SU-DHL-6 (cell line): ENCODE data around the gene RPS3.

Experiments used
- EZH2phosphoT487 ChIP-seq: fragments of 200-600 bp; sonication (generic), shearing (Covaris generic); conservative IDR thresholded peaks from 2 replicates; pipeline ENCODE4 v1.6.1; 2018; ENCODE audit warnings: mild to moderate bottlenecking, antibody characterized with exemption, low read length, moderate library complexity, mixed read lengths
- TF ChIP-seq, protein P1 (sequence below): fragments of 200-600 bp; sonication (generic); IDR thresholded peaks from one replicate; pipeline ENCODE4 v1.5.1; 2017; ENCODE audit warnings: antibody characterized with exemption, mild to moderate bottlenecking, low read length, moderate library complexity; ENCODE audit not compliant: insufficient read depth, poor library complexity, severe bottlenecking

DNA sequence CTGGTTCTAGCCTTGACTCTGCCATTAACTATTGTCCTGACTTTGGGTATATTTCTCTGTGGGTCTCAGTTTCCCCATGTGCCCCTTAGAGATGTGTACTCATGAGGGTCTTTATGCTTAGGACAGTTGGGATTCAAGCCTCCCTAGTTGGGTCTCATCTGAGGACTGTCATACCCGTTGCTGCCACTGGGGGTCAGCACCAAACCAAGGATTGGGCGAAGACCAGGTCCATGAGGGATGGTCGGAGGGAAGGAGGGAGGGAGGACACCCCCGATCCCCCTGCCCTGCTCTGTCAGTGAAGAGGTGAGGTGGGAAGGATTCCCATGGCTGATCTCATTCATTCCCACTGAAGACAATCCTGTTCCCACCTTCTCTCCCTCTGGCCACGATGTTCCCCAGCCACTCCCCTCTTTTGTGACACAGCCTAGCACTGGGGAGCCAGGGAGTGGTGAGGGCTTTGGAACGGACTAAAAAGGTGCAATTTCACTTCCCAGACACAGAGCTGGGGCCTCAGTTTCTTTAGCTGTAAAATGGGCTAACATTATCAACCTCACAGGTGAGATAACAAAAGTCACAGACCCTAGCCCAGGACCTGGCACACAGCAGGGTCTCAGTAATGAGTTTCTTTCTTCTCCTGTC is 46.1 kb downstream of the RPS3 start:
- TF ChIP-seq, protein P1, sequence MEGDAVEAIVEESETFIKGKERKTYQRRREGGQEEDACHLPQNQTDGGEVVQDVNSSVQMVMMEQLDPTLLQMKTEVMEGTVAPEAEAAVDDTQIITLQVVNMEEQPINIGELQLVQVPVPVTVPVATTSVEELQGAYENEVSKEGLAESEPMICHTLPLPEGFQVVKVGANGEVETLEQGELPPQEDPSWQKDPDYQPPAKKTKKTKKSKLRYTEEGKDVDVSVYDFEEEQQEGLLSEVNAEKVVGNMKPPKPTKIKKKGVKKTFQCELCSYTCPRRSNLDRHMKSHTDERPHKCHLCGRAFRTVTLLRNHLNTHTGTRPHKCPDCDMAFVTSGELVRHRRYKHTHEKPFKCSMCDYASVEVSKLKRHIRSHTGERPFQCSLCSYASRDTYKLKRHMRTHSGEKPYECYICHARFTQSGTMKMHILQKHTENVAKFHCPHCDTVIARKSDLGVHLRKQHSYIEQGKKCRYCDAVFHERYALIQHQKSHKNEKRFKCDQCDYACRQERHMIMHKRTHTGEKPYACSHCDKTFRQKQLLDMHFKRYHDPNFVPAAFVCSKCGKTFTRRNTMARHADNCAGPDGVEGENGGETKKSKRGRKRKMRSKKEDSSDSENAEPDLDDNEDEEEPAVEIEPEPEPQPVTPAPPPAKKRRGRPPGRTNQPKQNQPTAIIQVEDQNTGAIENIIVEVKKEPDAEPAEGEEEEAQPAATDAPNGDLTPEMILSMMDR: peak; percentile 91
- no peak for TF ChIP-seq EZH2phosphoT487
